Measurements from ENCODE around the gene SLC25A6.
"Not testable (repeated sequence)": the region's sequence is repeated elsewhere in the genome, so short reads cannot be mapped to it uniquely, and the experiment has no call there.

Gene SLC25A6

GRCh38 chrX:1366363-1366762, 25.6 kb downstream of the SLC25A6 start:
- not testable (repeated sequence) for H3K36me3 Mint-ChIP-seq (ENCODE audit: insufficient read depth); DNase-seq; H3K27ac Mint-ChIP-seq; H3K27me3 Mint-ChIP-seq; H3K4me3 Mint-ChIP-seq; H3K4me1 Mint-ChIP-seq (ENCODE audit: low read depth in 2 of 2); H3K9me3 Mint-ChIP-seq; ATAC-seq (replicated peaks)

GRCh38 chrX:1361910-1362309, 30.0 kb downstream of the SLC25A6 start:
- peaks cover 0 to 4% of the 10 kb centered on the region in 2 donors for H3K4me1 Mint-ChIP-seq (ENCODE audit: low read depth in 2 of 2)
- DNase-seq = no peak
- H3K27me3 Mint-ChIP-seq = no peaks in the 10 kb centered on the region
- H3K4me3 Mint-ChIP-seq = no peak overlapping the region
- peaks cover 13% of the 10 kb centered on the region for H3K36me3 Mint-ChIP-seq (ENCODE audit: insufficient read depth)
- peak overlapping the region in 1 of 2 donors; percentile 14 for H3K27ac Mint-ChIP-seq
- no peak for ATAC-seq (replicated peaks)
- H3K9me3 Mint-ChIP-seq = no peaks in the 10 kb centered on the region

GRCh38 chrX:1361275-1361674, 30.6 kb downstream of the SLC25A6 start:
- H3K27me3 Mint-ChIP-seq = no peaks in the 10 kb centered on the region

GRCh38 chrX:1360171-1360570, 31.7 kb downstream of the SLC25A6 start:
- H3K4me1 Mint-ChIP-seq (ENCODE audit: low read depth in 2 of 2) = peaks cover 0 to 9% of the 10 kb centered on the region in 2 donors
- H3K4me3 Mint-ChIP-seq = no peak overlapping the region
- H3K36me3 Mint-ChIP-seq (ENCODE audit: insufficient read depth) = peaks cover 13% of the 10 kb centered on the region
- peak overlapping the region in 1 of 2 donors; percentile 23 for H3K27ac Mint-ChIP-seq
- H3K9me3 Mint-ChIP-seq = no peaks in the 10 kb centered on the region
- no peaks in the 10 kb centered on the region for H3K27me3 Mint-ChIP-seq
- no peak for DNase-seq
- no peak for ATAC-seq (replicated peaks)

More at GRCh38 chrX:1361275-1361674, 30.6 kb downstream of the SLC25A6 start:
- ATAC-seq (replicated peaks) (no peak), DNase-seq (no peak)
- H3K4me3 Mint-ChIP-seq = no peak overlapping the region
- no peak overlapping the region for H3K27ac Mint-ChIP-seq
- H3K4me1 Mint-ChIP-seq (ENCODE audit: low read depth in 2 of 2) = peaks cover 0 to 4% of the 10 kb centered on the region in 2 donors
- H3K9me3 Mint-ChIP-seq = no peaks in the 10 kb centered on the region
- peaks cover 13% of the 10 kb centered on the region for H3K36me3 Mint-ChIP-seq (ENCODE audit: insufficient read depth)

GRCh38 chrX:1359477-1359873, 32.4 kb downstream of the SLC25A6 start:
- no peaks in the 10 kb centered on the region for H3K9me3 Mint-ChIP-seq
- DNase-seq = no peak
- H3K27me3 Mint-ChIP-seq = no peaks in the 10 kb centered on the region
- ATAC-seq (replicated peaks) = no peak
- peaks cover 0 to 9% of the 10 kb centered on the region in 2 donors for H3K4me1 Mint-ChIP-seq (ENCODE audit: low read depth in 2 of 2)
- H3K27ac Mint-ChIP-seq = peak overlapping the region in 1 of 2 donors; percentile 23
- H3K36me3 Mint-ChIP-seq (ENCODE audit: insufficient read depth) = peaks cover 9% of the 10 kb centered on the region
- no peak overlapping the region for H3K4me3 Mint-ChIP-seq

GRCh38 chrX:1358793-1359476, 33.0 kb downstream of the SLC25A6 start:
- ATAC-seq (replicated peaks) = no peak
- Mint-ChIP-seq H3K9me3 (no peaks in the 10 kb centered on the region), H3K4me3 (no peak overlapping the region), H3K4me1 (ENCODE audit: low read depth in 2 of 2) (peaks cover 3 to 14% of the 10 kb centered on the region in 2 donors), H3K27me3 (no peaks in the 10 kb centered on the region), H3K27ac (peak overlapping the region in 1 of 2 donors; percentile 23), H3K36me3 (ENCODE audit: insufficient read depth) (peaks cover 9% of the 10 kb centered on the region)
- DNase-seq = no peak

GRCh38 chrX:1357993-1358392, 33.9 kb downstream of the SLC25A6 start:
- ATAC-seq (replicated peaks) (no peak), DNase-seq (no peak)
- no peak overlapping the region for H3K4me3 Mint-ChIP-seq
- H3K9me3 Mint-ChIP-seq = no peaks in the 10 kb centered on the region
- H3K36me3 Mint-ChIP-seq (ENCODE audit: insufficient read depth) = peaks cover 9% of the 10 kb centered on the region
- H3K27ac Mint-ChIP-seq = no peak overlapping the region
- H3K27me3 Mint-ChIP-seq = no peaks in the 10 kb centered on the region
- H3K4me1 Mint-ChIP-seq (ENCODE audit: low read depth in 2 of 2) = peaks cover 3 to 14% of the 10 kb centered on the region in 2 donors

- DNase-seq (no peak), ATAC-seq (replicated peaks) (no peak)
- Mint-ChIP-seq H3K4me3 (no peak overlapping the region), H3K9me3 (no peaks in the 10 kb centered on the region), H3K36me3 (ENCODE audit: insufficient read depth) (peaks cover 7% of the 10 kb centered on the region), H3K4me1 (ENCODE audit: low read depth in 2 of 2) (peaks cover 3 to 14% of the 10 kb centered on the region in 2 donors), H3K27me3 (no peaks in the 10 kb centered on the region), H3K27ac (peak overlapping the region; percentile 44 to 45)
These were observed 36.5 kb downstream of the SLC25A6 start for GRCh38 chrX:1355131-1356046.

- peak overlapping the region; percentile 52 to 86 for H3K27ac Mint-ChIP-seq
- no peaks in the 10 kb centered on the region for H3K27me3 Mint-ChIP-seq
- H3K4me1 Mint-ChIP-seq (ENCODE audit: low read depth in 2 of 2) = peaks cover 3 to 11% of the 10 kb centered on the region in 2 donors
- no peak overlapping the region for H3K4me3 Mint-ChIP-seq
- peaks cover 2% of the 10 kb centered on the region for H3K36me3 Mint-ChIP-seq (ENCODE audit: insufficient read depth)
- DNase-seq (no peak), ATAC-seq (replicated peaks) (no peak)
- no peaks in the 10 kb centered on the region for H3K9me3 Mint-ChIP-seq
These were observed 37.6 kb downstream of the SLC25A6 start for GRCh38 chrX:1354036-1355019.

GRCh38 chrX:1351981-1352714, 39.8 kb downstream of the SLC25A6 start:
- H3K36me3 Mint-ChIP-seq (ENCODE audit: insufficient read depth) = no peaks in the 10 kb centered on the region
- no peak overlapping the region for H3K27ac Mint-ChIP-seq
- DNase-seq (no peak), ATAC-seq (replicated peaks) (no peak)
- peaks cover 3 to 15% of the 10 kb centered on the region in 2 donors for H3K4me1 Mint-ChIP-seq (ENCODE audit: low read depth in 2 of 2)
- no peaks in the 10 kb centered on the region for H3K27me3 Mint-ChIP-seq
- no peaks in the 10 kb centered on the region for H3K9me3 Mint-ChIP-seq
- H3K4me3 Mint-ChIP-seq = no peak overlapping the region

- H3K9me3 Mint-ChIP-seq; H3K36me3 Mint-ChIP-seq (ENCODE audit: insufficient read depth); DNase-seq; H3K27me3 Mint-ChIP-seq; H3K4me3 Mint-ChIP-seq; H3K27ac Mint-ChIP-seq; ATAC-seq (replicated peaks): not testable (repeated sequence)
- peaks cover 5 to 10% of the 10 kb centered on the region in 2 donors for H3K4me1 Mint-ChIP-seq (ENCODE audit: low read depth in 2 of 2)
These were observed 42.3 kb downstream of the SLC25A6 start for GRCh38 chrX:1349606-1350005.

GRCh38 chrX:1341545-1342184, 50.2 kb downstream of the SLC25A6 start:
- Mint-ChIP-seq H3K4me3 (no peak overlapping the region), H3K4me1 (ENCODE audit: low read depth in 2 of 2) (peaks cover 7 to 8% of the 10 kb centered on the region in 2 donors), H3K27me3 (peaks cover 0 to 18% of the 10 kb centered on the region in 2 donors), H3K27ac (no peak overlapping the region), H3K9me3 (peaks cover 0 to 7% of the 10 kb centered on the region in 2 donors), H3K36me3 (ENCODE audit: insufficient read depth) (no peaks in the 10 kb centered on the region)
- DNase-seq (no peak), ATAC-seq (replicated peaks) (no peak)
